ENCODE data around the gene COL2A1.

The COL2A1 gene

GRCh38 chr12:47949441-47950341 lies 54.6 kb downstream of the COL2A1 start:
- in situ Hi-C loops (cut with MboI; ENCODE audit: low sequenced_read_pairs) = no loop called here

DNA sequence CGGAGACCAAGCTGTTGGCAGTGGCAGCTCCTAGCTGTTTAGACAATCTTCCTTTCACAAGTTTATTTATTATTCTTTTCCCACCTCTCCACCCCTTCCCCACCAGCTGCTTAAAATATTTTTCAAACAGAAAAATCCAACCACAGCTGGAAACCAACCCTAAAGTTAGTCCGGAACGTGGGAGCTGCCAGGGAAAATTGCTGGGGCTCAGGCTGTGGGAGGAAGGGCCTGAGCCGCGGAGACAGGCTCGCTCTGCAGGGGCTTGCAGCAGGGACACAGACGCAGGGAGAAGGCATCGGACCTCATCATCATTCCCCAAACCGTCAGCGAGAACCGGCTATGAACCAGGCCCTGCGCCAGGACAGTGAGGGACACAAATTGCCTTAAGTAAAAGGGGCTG lies 56.9 kb downstream of the COL2A1 start:
- in situ Hi-C loops (cut with MboI; ENCODE audit: low sequenced_read_pairs) = no loop called here

DNA sequence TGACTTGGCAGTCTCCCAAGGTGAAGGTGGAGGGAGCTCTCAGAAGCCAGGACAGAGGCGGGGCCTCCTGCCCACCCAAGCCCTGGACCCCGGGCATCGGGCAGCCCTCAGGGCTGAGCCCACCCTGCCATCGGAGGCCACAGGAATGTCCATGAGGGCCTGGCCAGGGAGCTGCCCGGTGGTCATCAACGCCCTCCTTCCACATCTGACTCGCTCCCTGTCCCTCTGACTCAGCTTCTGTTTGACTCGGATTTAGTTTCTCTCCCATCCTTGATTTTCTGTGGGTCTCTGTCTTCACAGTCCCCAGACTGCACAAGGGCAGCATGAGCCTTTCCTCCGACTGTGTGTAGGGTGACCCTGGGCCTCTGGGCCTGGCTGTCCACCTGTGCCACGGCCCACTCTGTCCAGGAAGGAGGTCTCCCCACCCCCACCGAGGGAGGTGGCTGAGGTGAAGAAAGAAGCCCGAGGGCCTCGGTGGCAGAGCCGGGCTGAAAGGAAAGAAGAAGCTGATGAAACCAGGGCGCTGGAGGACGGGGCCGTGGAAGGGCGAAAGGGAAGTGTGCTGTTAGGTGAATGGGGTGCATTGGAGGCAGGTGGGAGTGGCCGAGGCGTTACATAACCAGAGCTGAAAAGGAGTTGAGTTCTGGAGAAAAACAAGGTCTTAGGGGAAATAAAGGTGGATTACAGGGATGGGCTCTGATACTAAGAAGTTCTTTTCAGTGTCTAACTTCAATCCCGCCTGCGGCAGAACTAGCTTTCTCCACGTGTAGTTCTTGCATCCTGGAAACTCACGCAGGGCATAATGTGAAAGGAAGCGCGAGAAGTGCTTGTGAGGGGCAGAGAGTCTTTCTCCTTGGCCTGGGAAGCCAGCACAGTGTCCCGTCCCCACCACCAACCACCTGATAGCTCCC lies 57.6 kb downstream of the COL2A1 start:
- in situ Hi-C loops (cut with MboI; ENCODE audit: low sequenced_read_pairs) = no loop called here

DNA sequence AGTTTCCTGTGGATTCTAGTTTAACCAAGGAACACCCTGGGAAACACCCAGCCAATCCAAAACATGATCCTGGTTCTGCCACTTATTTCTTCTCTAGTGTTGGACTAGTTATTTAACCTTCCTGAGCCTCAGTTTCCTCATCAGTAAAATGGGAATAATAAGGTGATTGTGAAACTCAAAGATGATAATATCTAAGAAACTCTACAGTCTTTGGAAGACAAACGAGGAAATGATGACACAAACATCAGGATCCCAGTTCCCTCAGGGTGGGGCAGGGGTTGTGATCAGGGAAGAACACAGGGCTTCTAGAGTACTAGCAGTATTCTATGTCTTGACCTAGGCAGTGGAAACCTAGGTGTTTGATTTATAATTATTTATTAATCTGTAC lies 58.9 kb downstream of the COL2A1 start:
- in situ Hi-C loops (cut with MboI; ENCODE audit: low sequenced_read_pairs) = no loop called here

GRCh38 chr12:47944685-47945340 lies 59.5 kb downstream of the COL2A1 start:
- in situ Hi-C loops (cut with MboI; ENCODE audit: low sequenced_read_pairs) = no loop called here

- in situ Hi-C loops (cut with MboI; ENCODE audit: low sequenced_read_pairs) = no loop called here
Measured at GRCh38 chr12:47943623-47944340, 60.5 kb downstream of the COL2A1 start.

GRCh38 chr12:47942614-47943225 lies 61.6 kb downstream of the COL2A1 start:
- in situ Hi-C loops (cut with MboI; ENCODE audit: low sequenced_read_pairs) = no loop called here

DNA sequence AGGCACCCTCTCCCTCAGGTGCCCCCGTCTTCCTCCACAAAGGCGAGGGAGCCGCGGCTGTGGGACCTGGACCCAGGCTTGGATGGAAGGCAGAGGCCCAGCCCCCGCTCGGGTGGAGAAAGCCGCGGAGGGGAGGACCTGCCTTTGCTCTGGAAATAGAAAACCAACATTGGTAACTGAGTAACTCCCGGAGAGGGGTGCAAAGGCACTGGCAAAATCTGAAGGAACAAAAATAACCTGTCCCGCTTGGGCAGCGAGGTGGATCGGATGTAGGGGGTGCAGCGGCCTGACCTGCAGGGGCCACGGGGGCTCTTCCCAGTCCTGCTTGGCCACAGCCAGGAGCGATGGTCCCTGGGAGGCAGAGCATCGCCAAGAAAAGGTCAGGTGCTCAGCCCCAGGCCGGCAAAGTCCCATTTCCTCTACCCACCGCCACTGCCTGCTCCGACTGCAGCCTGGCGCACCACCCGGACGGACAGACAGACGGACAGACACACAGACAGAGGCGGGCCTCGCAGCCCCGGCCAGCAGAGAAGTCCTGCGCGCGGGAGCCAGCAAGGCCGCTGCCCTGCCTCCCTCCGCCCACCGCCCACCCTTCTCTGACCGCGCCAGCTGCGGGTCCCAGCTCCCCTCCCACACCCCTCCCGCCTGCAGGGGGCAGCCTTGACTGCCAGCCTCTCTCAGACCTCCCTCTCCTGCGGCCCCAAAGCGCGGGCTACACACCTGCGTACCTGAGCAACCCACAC lies 62.2 kb downstream of the COL2A1 start:
- in situ Hi-C loops (cut with MboI; ENCODE audit: low sequenced_read_pairs) = no loop called here

DNA sequence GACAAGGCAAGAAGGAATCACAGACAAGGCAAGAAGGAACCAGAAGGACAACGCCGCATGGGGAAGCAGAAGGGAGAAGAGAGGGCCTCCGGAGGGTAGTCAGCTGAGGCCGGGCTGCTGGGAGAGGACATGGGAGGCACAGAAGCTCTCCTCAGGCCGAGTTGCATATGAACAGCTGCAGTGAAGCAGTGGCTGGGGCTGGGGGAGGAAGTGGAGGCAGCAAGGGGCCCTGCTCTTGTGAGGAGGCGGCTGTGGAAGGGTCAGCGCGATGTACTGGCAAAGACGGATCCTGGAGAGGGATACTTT lies 62.8 kb downstream of the COL2A1 start:
- in situ Hi-C loops (cut with MboI; ENCODE audit: low sequenced_read_pairs) = no loop called here

GRCh38 chr12:47940773-47941474 lies 63.4 kb downstream of the COL2A1 start:
- in situ Hi-C loops (cut with MboI; ENCODE audit: low sequenced_read_pairs) = no loop called here

GRCh38 chr12:47939009-47939601 lies 65.2 kb downstream of the COL2A1 start:
- in situ Hi-C loops (cut with MboI; ENCODE audit: low sequenced_read_pairs) = no loop called here

DNA sequence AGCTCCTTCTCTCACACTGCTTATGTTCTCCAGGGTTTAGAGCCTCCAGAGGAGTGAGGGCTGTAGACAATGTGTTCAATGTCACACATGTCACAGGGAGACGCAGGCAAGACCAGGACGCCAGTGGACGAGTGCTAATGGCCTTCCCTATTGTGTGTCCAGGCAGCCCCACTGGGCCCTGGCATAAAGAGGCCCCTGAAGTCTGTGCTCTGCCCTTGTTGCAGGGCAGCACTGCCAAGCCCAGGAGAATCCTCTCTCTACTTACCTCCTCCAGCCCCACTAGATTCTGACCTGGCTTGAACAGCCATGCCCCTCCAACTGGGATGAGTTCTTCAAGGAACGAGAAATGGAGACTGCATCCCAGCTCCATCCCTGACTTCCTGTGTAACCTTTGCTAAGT lies 65.7 kb downstream of the COL2A1 start:
- in situ Hi-C loops (cut with MboI; ENCODE audit: low sequenced_read_pairs) = no loop called here

DNA sequence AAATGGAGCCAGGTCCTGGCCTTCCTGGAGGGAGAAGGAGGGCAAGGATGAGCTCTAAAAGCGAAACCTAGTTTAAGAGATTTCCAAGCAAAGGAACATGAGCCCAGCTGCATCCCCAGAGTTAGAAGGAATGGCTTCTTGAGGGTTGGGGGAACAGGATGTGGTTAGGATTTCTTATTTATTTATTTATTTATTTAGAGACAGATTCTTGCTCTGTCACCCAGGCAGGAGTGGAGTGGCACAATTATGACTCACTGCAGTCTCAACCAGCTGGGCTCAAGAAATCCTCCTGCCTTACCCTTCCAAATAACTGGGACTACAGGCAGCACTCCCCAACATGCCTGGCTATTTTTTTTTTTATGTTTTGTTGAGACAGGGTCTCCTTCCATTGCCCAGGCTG lies 66.2 kb downstream of the COL2A1 start:
- in situ Hi-C loops (cut with MboI; ENCODE audit: low sequenced_read_pairs) = no loop called here

- in situ Hi-C loops (cut with MboI; ENCODE audit: low sequenced_read_pairs) = no loop called here
Measured at GRCh38 chr12:47935184-47935583, 69.1 kb downstream of the COL2A1 start.

GRCh38 chr12:47931187-47931586 lies 73.1 kb downstream of the COL2A1 start:
- in situ Hi-C loops (cut with MboI; ENCODE audit: low sequenced_read_pairs) = no loop called here

- in situ Hi-C loops (cut with MboI; ENCODE audit: low sequenced_read_pairs) = no loop called here
Measured at GRCh38 chr12:47930634-47931033, 73.6 kb downstream of the COL2A1 start.

- in situ Hi-C loops (cut with MboI; ENCODE audit: low sequenced_read_pairs) = no loop called here
Measured at GRCh38 chr12:47927346-47927745, 76.9 kb downstream of the COL2A1 start.
